GM19397 (cell line): ENCODE data around the gene GNAO1.

ENCODE experiments used
- ATAC-seq: cut with Tn5 transposase; IDR thresholded peaks from one replicate; pipeline ENCODE4 v1.9.1; 2021; ENCODE audit warnings: mild to moderate bottlenecking, moderate library complexity; ENCODE audit not compliant: unreplicated experiment

Gene GNAO1

GRCh38 chr16:56234737-56235136 lies 43.4 kb downstream of the GNAO1 start:
- ATAC-seq, result no peak

GRCh38 chr16:56237451-56237930 lies 46.2 kb downstream of the GNAO1 start:
- ATAC-seq, result no peak

- no peak for ATAC-seq
These were observed 46.9 kb downstream of the GNAO1 start for GRCh38 chr16:56238188-56238587.

GRCh38 chr16:56241596-56241995 lies 50.3 kb downstream of the GNAO1 start:
- ATAC-seq, result no peak

GRCh38 chr16:56242740-56243139 lies 51.5 kb downstream of the GNAO1 start:
- no peak for ATAC-seq

- ATAC-seq, result no peak
These were observed 53.3 kb downstream of the GNAO1 start for GRCh38 chr16:56244612-56245011.

- no peak for ATAC-seq
These were observed 53.9 kb downstream of the GNAO1 start for GRCh38 chr16:56245197-56245596.

- no peak for ATAC-seq
These were observed 54.9 kb downstream of the GNAO1 start for GRCh38 chr16:56246051-56246817.

GRCh38 chr16:56247018-56247417 lies 55.7 kb downstream of the GNAO1 start:
- no peak for ATAC-seq

GRCh38 chr16:56247808-56248207 lies 56.5 kb downstream of the GNAO1 start:
- no peak for ATAC-seq

- ATAC-seq, result no peak
These were observed 61.5 kb downstream of the GNAO1 start for GRCh38 chr16:56252835-56253234.

- ATAC-seq, result no peak
These were observed 64.6 kb downstream of the GNAO1 start for GRCh38 chr16:56255904-56256303.

GRCh38 chr16:56257239-56257638 lies 66.0 kb downstream of the GNAO1 start:
- ATAC-seq, result no peak

GRCh38 chr16:56257666-56258342 lies 66.5 kb downstream of the GNAO1 start:
- ATAC-seq, result no peak

- no peak for ATAC-seq
These were observed 67.5 kb downstream of the GNAO1 start for GRCh38 chr16:56258508-56259424.

GRCh38 chr16:56259425-56259779 lies 68.1 kb downstream of the GNAO1 start:
- no peak for ATAC-seq

- ATAC-seq, result no peak
These were observed 69.3 kb downstream of the GNAO1 start for GRCh38 chr16:56260378-56261160.

- no peak for ATAC-seq
These were observed 70.4 kb downstream of the GNAO1 start for GRCh38 chr16:56261656-56262055.

- ATAC-seq, result no peak
These were observed 70.9 kb downstream of the GNAO1 start for GRCh38 chr16:56262148-56262547.

- no peak for ATAC-seq
These were observed 71.4 kb downstream of the GNAO1 start for GRCh38 chr16:56262551-56263245.
